D721Med (cell line): ENCODE results near the gene C22orf23.

ENCODE experiments used
- DNase-seq: peaks from one replicate; pipeline ENCODE4 v3.0.0; 2011; ENCODE audit warnings: low spot score; ENCODE audit not compliant: insufficient read length
- FAIRE-seq: peaks from 2 replicates; lab custom pipeline; 2011; peaks lifted over from hg19 to GRCh38; lab: Jason Lieb, UNC
- TF ChIP-seq, protein P1 (sequence below): IDR thresholded peaks from 2 replicates; pipeline ENCODE4 v1.5.1; 2012; ENCODE audit warnings: mild to moderate bottlenecking, control low read depth; ENCODE audit not compliant: insufficient read depth; ENCODE audit errors: missing control alignments

C22orf23 gene

DNA sequence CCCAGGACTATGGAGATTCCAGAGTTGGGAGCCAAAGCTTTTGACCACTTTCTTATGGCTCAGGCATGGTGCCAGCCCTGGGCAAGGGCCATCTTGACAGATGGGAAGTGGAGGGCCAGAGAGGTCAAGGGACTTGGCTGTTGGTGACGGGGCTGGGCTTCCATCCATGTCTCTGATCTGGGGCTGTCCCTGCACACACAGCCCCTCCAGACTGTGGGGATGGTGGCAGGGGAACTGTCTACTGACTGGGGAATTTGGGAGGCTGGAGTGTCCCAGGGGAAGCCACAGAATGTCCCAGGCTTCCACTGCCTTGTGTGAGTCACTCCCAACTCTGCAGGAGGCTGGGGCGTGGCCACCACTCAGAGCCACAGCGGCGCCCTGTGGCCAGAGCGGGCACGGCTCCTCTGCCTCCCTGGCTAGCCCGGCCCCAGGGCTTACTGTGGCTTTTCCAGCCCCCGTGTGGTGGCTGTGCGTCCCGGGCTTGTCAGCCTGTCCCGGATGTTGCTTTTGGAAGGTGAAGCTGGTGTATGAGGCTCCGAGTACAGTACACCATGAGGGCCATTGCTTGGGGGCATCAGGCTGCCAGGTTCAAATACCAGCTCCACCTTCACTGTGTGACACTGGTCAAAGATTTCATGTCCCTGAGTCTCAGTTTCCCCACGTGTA, 19.6 kb downstream of the C22orf23 start:
- FAIRE-seq (no peak), DNase-seq (peak; percentile 47)
- TF ChIP-seq, protein P1, sequence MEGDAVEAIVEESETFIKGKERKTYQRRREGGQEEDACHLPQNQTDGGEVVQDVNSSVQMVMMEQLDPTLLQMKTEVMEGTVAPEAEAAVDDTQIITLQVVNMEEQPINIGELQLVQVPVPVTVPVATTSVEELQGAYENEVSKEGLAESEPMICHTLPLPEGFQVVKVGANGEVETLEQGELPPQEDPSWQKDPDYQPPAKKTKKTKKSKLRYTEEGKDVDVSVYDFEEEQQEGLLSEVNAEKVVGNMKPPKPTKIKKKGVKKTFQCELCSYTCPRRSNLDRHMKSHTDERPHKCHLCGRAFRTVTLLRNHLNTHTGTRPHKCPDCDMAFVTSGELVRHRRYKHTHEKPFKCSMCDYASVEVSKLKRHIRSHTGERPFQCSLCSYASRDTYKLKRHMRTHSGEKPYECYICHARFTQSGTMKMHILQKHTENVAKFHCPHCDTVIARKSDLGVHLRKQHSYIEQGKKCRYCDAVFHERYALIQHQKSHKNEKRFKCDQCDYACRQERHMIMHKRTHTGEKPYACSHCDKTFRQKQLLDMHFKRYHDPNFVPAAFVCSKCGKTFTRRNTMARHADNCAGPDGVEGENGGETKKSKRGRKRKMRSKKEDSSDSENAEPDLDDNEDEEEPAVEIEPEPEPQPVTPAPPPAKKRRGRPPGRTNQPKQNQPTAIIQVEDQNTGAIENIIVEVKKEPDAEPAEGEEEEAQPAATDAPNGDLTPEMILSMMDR: peak; percentile 86

DNA sequence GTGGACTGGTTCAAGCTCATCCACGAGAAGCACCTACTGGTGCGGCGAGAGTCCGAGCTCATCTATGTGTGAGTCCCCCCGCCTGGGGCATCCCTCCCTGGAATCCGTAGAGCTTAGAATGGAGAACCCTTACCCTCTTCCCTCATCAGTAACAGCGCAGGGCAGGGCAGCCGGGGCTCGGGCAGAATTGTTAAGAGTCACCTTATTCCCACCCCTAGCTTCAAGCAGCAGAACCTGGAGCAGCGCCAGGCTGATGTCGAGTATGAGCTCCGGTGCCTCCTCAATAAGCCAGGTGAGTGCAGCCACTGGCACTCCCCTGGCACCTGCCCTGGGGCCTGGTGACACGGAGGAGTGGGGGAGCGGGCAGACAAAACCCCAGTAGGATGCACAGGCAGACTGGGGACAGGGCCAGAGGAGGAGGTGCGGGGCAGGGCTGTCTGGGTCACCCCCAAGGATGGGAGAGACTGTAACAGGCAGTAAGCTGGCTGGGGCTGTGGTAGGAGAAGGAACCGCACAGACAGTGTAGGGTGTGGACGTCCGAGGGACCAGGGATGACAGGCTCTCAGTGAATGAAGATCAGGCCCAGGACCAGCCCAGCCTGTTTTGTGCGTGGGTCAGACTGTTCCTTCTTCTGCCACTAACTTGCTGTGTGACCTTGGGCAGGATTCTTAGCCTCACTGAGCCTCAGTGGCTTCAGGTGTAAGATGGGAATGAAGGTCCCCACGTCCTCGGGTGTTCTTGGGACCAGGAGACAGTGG, 20.4 kb downstream of the C22orf23 start:
- no peak for FAIRE-seq
- TF ChIP-seq, protein P1: no peak
- DNase-seq: no peak

DNA sequence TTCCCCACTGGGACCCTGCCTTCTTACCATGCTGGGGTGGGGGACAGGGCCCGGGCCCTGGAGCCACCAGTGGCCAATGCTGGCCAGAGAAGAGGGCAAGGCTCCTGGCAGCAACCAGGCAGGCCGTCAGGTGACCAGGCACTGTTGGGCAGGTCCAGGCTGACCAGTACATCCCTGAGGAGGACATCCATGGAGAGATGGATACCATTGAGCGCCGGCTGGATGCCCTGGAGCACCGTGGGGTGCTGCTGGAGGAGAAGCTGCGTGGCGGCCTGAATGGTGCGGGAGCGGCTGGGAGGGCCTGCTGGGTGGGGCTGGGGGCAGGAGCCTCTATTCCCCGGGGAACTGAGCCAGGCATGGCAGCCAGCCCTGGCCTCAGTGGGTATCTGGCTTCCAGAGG, 21.0 kb downstream of the C22orf23 start:
- no peak for FAIRE-seq

DNA sequence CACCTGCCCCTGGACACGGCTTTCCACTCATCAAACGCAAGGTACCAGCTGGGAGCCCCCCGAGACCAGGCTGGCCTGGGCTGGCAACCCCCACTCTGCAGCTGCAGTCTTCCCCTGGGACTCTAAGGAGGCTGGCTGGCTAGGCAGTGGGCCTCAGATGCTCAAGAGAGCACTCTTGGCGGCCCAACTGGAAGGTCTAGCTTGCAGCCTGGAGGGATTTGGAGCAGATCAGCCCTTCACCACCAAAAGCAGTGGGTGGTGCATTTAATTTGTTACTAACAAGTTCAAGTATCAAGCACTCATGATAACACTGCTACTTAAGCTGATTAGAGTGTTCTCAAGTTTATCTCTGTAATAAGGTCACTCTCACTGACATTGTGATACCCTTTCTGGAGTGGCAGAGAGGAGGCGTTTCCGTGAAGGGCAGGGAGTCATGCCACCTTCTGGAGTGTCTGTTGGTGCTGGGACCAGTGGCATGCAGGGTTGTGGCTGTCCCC, 21.5 kb downstream of the C22orf23 start:
- no peak for FAIRE-seq
- TF ChIP-seq, protein P1: no peak
- DNase-seq: no peak

More for the DNA sequence above, 21.0 kb downstream of the C22orf23 start:
- TF ChIP-seq, protein P1: no peak
- no peak for DNase-seq

DNA sequence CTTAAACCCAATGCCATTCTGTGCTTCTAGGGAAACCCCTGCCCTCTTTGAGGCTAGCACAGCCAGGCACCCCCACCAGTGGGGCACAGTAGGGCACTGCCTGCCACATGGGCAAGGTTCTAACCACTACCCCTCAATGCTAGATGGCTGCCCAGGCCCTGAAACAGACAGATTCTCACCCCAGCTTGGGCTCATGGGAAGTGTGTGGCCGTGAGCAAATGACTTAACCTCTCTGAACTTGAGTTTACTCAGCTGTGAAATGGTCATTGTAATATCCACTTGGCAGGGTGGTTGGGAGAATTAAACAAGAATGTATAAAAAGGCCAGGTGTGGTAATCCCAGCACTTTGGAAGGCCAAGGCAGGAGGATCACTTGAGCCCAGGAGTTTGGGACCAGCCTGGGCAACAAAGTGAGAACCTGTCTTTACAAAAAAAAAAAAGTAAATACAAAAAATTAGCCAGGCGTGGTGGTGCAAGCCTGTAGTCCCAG, 22.4 kb downstream of the C22orf23 start:
- FAIRE-seq (no peak), DNase-seq (no peak)
- TF ChIP-seq, protein P1: no peak

DNA sequence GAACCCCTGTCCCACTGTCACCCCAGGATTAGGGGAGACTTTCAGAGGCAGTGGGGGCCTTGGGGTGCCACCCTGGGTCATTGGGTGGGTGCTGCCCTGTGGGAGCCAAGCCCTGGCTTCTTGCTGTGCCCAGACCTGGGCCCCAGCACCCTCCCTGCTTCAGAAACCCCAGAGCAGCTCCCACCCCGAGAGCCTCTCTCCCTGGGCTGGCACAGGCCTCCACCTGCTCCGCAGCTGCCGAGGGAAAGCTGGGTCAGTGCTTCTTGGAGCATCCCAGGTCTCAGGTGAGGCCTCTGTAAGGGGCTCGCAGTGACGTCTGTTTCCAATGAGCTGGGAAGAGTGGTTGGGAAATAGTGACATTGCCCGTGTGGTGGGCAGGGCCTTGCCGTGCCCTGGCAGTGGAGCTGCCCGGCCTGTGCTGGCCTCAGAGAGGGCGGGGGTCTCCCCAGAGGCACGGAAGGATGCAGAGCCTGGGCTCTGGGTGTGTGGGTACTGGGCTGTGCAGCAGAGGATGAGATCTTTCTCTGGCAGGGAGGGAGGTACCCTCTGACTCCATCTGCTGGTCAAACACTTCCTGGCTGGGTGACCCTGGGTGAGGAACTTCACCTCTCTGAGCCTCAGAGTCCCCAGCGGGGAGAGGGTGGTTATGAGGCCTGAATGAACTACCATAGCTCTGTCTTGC, 23.0 kb downstream of the C22orf23 start:
- DNase-seq: no peak
- TF ChIP-seq, protein P1: peak; percentile 25
- FAIRE-seq: no peak
